Motor neuron (in vitro differentiated cells): ENCODE results near the gene CPZ. TPM values are rescaled to one million over a fixed set of nuclear protein-coding genes. Genes with fewer than 3 reads are reported as not detected.

ENCODE experiments used
- ATAC-seq, 8 experiments: fragments of 200-7000 bp; cut with Tn5 transposase; replicated peaks in 6 of 8; 2 replicates each; pipeline ENCODE4 v1.8.0; 2021; ENCODE audit warnings: mild to moderate bottlenecking in 8 of 8, moderate library complexity in 8 of 8
- H3K27ac ChIP-seq, 2 donors: fragments of 250-450 bp; sonication (Bioruptor Pico); 2 replicates each; pipeline ENCODE4 v1.9.0; 2021; ENCODE audit warnings: antibody characterized with exemption in 2 of 2, mild to moderate bottlenecking in 2 of 2, moderate library complexity in 1 of 2
- H3K4me1 ChIP-seq, 2 donors: fragments of 250-450 bp; sonication (Bioruptor Pico); replicated peaks in 1 of 2; 2 replicates each; pipeline ENCODE4 v1.6.1; 2021; ENCODE audit warnings: antibody characterized with exemption in 2 of 2, mild to moderate bottlenecking in 2 of 2, moderate library complexity in 1 of 2
- H3K4me3 ChIP-seq, 5 donors: fragments of 250-450 bp; sonication (Bioruptor Pico); 2 replicates each; pipeline ENCODE4 v1.9.0; 2021; ENCODE audit warnings: antibody characterized with exemption in 5 of 5, mild to moderate bottlenecking in 5 of 5, moderate library complexity in 4 of 5
- WGBS, 10 experiments: fragments of 450-650 bp; shearing (Covaris generic); methylation state at CpG; one replicate each; pipeline ENCODE4 v1.0.0; 2022; 5-methylcytosine and 5-hydroxymethylcytosine counted together
- in situ Hi-C, 9 experiments: fragments of 400-800 bp; cut with MboI; loops; one replicate each; pipeline ENCODE4 v1.15.0; 2021; ENCODE audit warnings: low sequenced_read_pairs in 9 of 9, low pct_unique_long_range_greater_than_20kb in 2 of 9; ENCODE audit not compliant: unreplicated experiment in 9 of 9
- total RNA-seq, 8 experiments: library from RNA; unstranded; fragments of 300-600 nt; gene quantifications; 2 replicates each; pipeline versions ENCODE4 v1.2.3 to v1.2.4, GENCODE V29; 2022

The CPZ gene
- total RNA-seq, 8 experiments from 2014 or later: 0.11 to 48.4 (median 1.4) TPM; not detected in 2

- Histone ChIP-seq H3K4me3 (no peak overlapping the region), H3K4me1 (no peaks in the 10 kb centered on the region), H3K27ac (no peak overlapping the region)
- in situ Hi-C loops: no loop called here
- ATAC-seq: no peak
- 0 to 100% (median 62%) methylated on average over 1 to 8 of the region's 37 CpGs; no CpG with 5 or more reads in 4 of the 10 experiments for WGBS, 10 experiments
These were observed 5.7 kb upstream of the CPZ start for GRCh38 chr4:8586671-8587468.

GRCh38 chr4:8587469-8588195 is 4.9 kb upstream of the CPZ start:
- Histone ChIP-seq H3K27ac (no peak overlapping the region), H3K4me1 (no peaks in the 10 kb centered on the region), H3K4me3 (no peak overlapping the region)
- 0 to 100% (median 66%) methylated on average over 1 to 9 of the region's 18 CpGs; no CpG with 5 or more reads in 3 of the 10 experiments for WGBS, 10 experiments
- ATAC-seq: no peak
- in situ Hi-C loops: no loop called here

- 40% methylated on average over 1 of the region's 2 CpGs; no CpG with 5 or more reads in 9 of the 10 experiments for WGBS, 10 experiments
- Histone ChIP-seq H3K27ac (no peak overlapping the region), H3K4me3 (no peak overlapping the region), H3K4me1 (no peaks in the 10 kb centered on the region)
- ATAC-seq: no peak
- in situ Hi-C loops: no loop called here
These were observed 4.4 kb upstream of the CPZ start for GRCh38 chr4:8588196-8588470.

GRCh38 chr4:8589336-8589735 is 3.2 kb upstream of the CPZ start:
- no peak overlapping the region for H3K4me3 ChIP-seq
- H3K4me1 ChIP-seq: no peaks in the 10 kb centered on the region
- in situ Hi-C loops: no loop called here
- H3K27ac ChIP-seq: no peak overlapping the region
- WGBS, 10 experiments: 38 to 75% (median 72%) methylated on average over 1 to 5 of the region's 10 CpGs; no CpG with 5 or more reads in 5 of the 10 experiments
- ATAC-seq: no peak

- WGBS, 10 experiments: 0 to 61% (median 10%) methylated on average over 1 to 6 of the region's 11 CpGs; no CpG with 5 or more reads in 5 of the 10 experiments
- no peaks in the 10 kb centered on the region for H3K4me1 ChIP-seq
- in situ Hi-C loops: loop anchor here in 1 of 9 experiments (10.0 kb wide), 1 partner anchor 115 kb away; no protein-coding TSS in a partner anchor
- peak in 1 of 8 experiments; percentile 7 for ATAC-seq
- no peak overlapping the region for H3K4me3 ChIP-seq
- no peak overlapping the region for H3K27ac ChIP-seq
These were observed 2.6 kb upstream of the CPZ start for GRCh38 chr4:8589823-8590545.

GRCh38 chr4:8590546-8590880 is 2.1 kb upstream of the CPZ start:
- H3K27ac ChIP-seq: no peak overlapping the region
- no peak for ATAC-seq
- H3K4me1 ChIP-seq: no peaks in the 10 kb centered on the region
- in situ Hi-C loops: loop anchor here in 1 of 9 experiments (10.0 kb wide), 1 partner anchor 116 kb away; no protein-coding TSS in a partner anchor
- 20 to 80% (median 55%) methylated on average over 1 to 5 of the region's 5 CpGs; no CpG with 5 or more reads in 5 of the 10 experiments for WGBS, 10 experiments
- H3K4me3 ChIP-seq: no peak overlapping the region

GRCh38 chr4:8591114-8591513 is 1.5 kb upstream of the CPZ start:
- ATAC-seq: no peak
- H3K27ac ChIP-seq: no peak overlapping the region
- in situ Hi-C loops: loop anchor here in 1 of 9 experiments (10.0 kb wide), 1 partner anchor 116 kb away; no protein-coding TSS in a partner anchor
- WGBS, 10 experiments: 27 to 83% (median 40%) methylated on average over 1 to 4 of the region's 9 CpGs; no CpG with 5 or more reads in 5 of the 10 experiments
- H3K4me1 ChIP-seq: no peaks in the 10 kb centered on the region
- H3K4me3 ChIP-seq: no peak overlapping the region

- ATAC-seq: peak in 3 of 8 experiments; percentile 5 to 10 (median 7)
- Histone ChIP-seq H3K4me3 (no peak overlapping the region), H3K4me1 (no peaks in the 10 kb centered on the region), H3K27ac (no peak overlapping the region)
- in situ Hi-C loops: loop anchor here in 1 of 9 experiments (10.0 kb wide), 1 partner anchor 117 kb away; no protein-coding TSS in a partner anchor
- WGBS, 10 experiments: 30 to 80% (median 49%) methylated on average over 1 to 6 of the region's 15 CpGs; no CpG with 5 or more reads in 1 of the 10 experiments
These were observed 769 bp upstream of the CPZ start for GRCh38 chr4:8591626-8592365.

GRCh38 chr4:8593264-8594096 is 915 bp downstream of the CPZ start:
- WGBS, 10 experiments: 0 to 81% (median 40%) methylated on average over 1 to 5 of the region's 24 CpGs; no CpG with 5 or more reads in 5 of the 10 experiments
- no peaks in the 10 kb centered on the region for H3K4me1 ChIP-seq
- no peak overlapping the region for H3K4me3 ChIP-seq
- in situ Hi-C loops: loop anchor here in 1 of 9 experiments (10.0 kb wide), 1 partner anchor 119 kb away; no protein-coding TSS in a partner anchor
- H3K27ac ChIP-seq: no peak overlapping the region
- peak in 6 of 8 experiments; percentile 18 to 33 (median 26) for ATAC-seq

GRCh38 chr4:8594097-8595038 is 1.8 kb downstream of the CPZ start:
- ATAC-seq: peak in 7 of 8 experiments; percentile 31 to 79 (median 53)
- in situ Hi-C loops: loop anchor here in 1 of 9 experiments (10.0 kb wide), 1 partner anchor 120 kb away; no protein-coding TSS in a partner anchor
- H3K27ac ChIP-seq: no peak overlapping the region
- WGBS, 10 experiments: 0 to 60% (median 26%) methylated on average over 1 to 11 of the region's 24 CpGs; no CpG with 5 or more reads in 1 of the 10 experiments
- H3K4me1 ChIP-seq: no peaks in the 10 kb centered on the region
- no peak overlapping the region for H3K4me3 ChIP-seq
